WTC11 (cell line): Measurements from ENCODE around the gene RAPGEF6. TPM values are rescaled to one million over a fixed set of nuclear protein-coding genes. Genes with fewer than 3 reads are reported as not detected.

Experiments used
- ATAC-seq: fragments of 200-7000 bp; cut with Tn5 transposase; 2 replicates; pipeline ENCODE4 v1.10.0; 2021; ENCODE audit warnings: mild to moderate bottlenecking, moderate library complexity
- CTCF ChIA-PET: fragments of 300-600 bp; sonication (Branson Sonifier 250); formaldehyde crosslinking; loops from one replicate; lab custom pipeline; 2021; ENCODE audit warnings: antibody characterized with exemption; lab: Charles Lee
- POLR2A ChIA-PET: fragments of 350-600 bp; sonication (Branson Sonifier 250); formaldehyde crosslinking; loops from one replicate; lab custom pipeline; 2021; ENCODE audit warnings: antibody characterized with exemption; lab: Charles Lee
- DNase-seq: peaks from one replicate; pipeline ENCODE4 v3.0.0; 2021; ENCODE audit warnings: low spot score
- H3K27ac Mint-ChIP-seq: 2 replicates; pipeline ENCODE4 v1.8.0; 2021; ENCODE audit warnings: mixed read lengths
- H3K27me3 Mint-ChIP-seq: 2 replicates; pipeline ENCODE4 v1.8.0; 2021; ENCODE audit warnings: low read depth, mild to moderate bottlenecking, moderate library complexity, mixed read lengths
- H3K36me3 Mint-ChIP-seq: 2 replicates; pipeline ENCODE4 v1.8.0; 2021; ENCODE audit warnings: mixed read lengths
- H3K4me1 Mint-ChIP-seq: 2 replicates; pipeline ENCODE4 v1.8.0; 2022; ENCODE audit warnings: mixed read lengths
- H3K4me3 Mint-ChIP-seq: 2 replicates; pipeline ENCODE4 v1.8.0; 2021; ENCODE audit warnings: mild to moderate bottlenecking, moderate library complexity, mixed read lengths
- H3K9me3 Mint-ChIP-seq: 2 replicates; pipeline ENCODE4 v1.8.0; 2021; ENCODE audit warnings: mixed read lengths
- ESRRA ChIP-seq: sonication (generic); formaldehyde crosslinking; IDR thresholded peaks from 2 replicates; pipeline ENCODE4 v1.8.1; 2022; ENCODE audit warnings: mild to moderate bottlenecking, missing genetic modification reagents, borderline replicate concordance
- FOXP1 ChIP-seq: sonication (generic); formaldehyde crosslinking; IDR thresholded peaks from 2 replicates; pipeline ENCODE4 v1.8.0; 2022; ENCODE audit warnings: missing genetic modification reagents, mild to moderate bottlenecking, moderate library complexity, borderline replicate concordance
- HMGA2 ChIP-seq: fragments of 250-450 bp; sonication (Bioruptor Pico); IDR thresholded peaks from 2 replicates; pipeline ENCODE4 v1.4.0; 2021; ENCODE audit warnings: mild to moderate bottlenecking, moderate library complexity
- KAT7 ChIP-seq: sonication (generic); formaldehyde crosslinking; IDR thresholded peaks from 2 replicates; pipeline ENCODE4 v1.8.1; 2023; ENCODE audit warnings: missing genetic modification reagents, mild to moderate bottlenecking, borderline replicate concordance
- MYBL2 ChIP-seq: sonication (generic); formaldehyde crosslinking; IDR thresholded peaks from 2 replicates; pipeline ENCODE4 v1.8.1; 2023; ENCODE audit warnings: mild to moderate bottlenecking, moderate library complexity, missing genetic modification reagents
- NFATC4 ChIP-seq: fragments of 250-450 bp; sonication (Bioruptor Pico); IDR thresholded peaks from 2 replicates; pipeline ENCODE4 v1.9.0; 2021; ENCODE audit warnings: mild to moderate bottlenecking
- ZNF396 ChIP-seq: fragments of 250-450 bp; sonication (Bioruptor Pico); IDR thresholded peaks from 2 replicates; pipeline ENCODE4 v1.8.0; 2021; ENCODE audit warnings: mild to moderate bottlenecking, moderate library complexity, borderline replicate concordance
- ZNF671 ChIP-seq: fragments of 250-450 bp; sonication (Bioruptor Pico); IDR thresholded peaks from 2 replicates; pipeline ENCODE4 v1.8.0; 2021; ENCODE audit warnings: mild to moderate bottlenecking
- total RNA-seq: library from RNA; stranded (reverse); gene quantifications from 3 replicates; pipeline ENCODE4 v1.2.3, GENCODE V29; 2021
- TF ChIP-seq, protein P1 (sequence below): sonication (generic); formaldehyde crosslinking; IDR thresholded peaks from 2 replicates; pipeline ENCODE4 v1.8.1; 2023; ENCODE audit warnings: mild to moderate bottlenecking, missing genetic modification reagents
- TF ChIP-seq, protein P2 (sequence below): sonication (generic); formaldehyde crosslinking; IDR thresholded peaks from 2 replicates; pipeline ENCODE4 v1.8.1; 2023; ENCODE audit warnings: mild to moderate bottlenecking, missing genetic modification reagents, moderate library complexity
- TF ChIP-seq, protein P3 (sequence below): sonication (generic); formaldehyde crosslinking; IDR thresholded peaks from 2 replicates; pipeline ENCODE4 v1.8.0; 2022; ENCODE audit warnings: missing genetic modification reagents
- TF ChIP-seq, protein P4 (sequence below): fragments of 250-450 bp; sonication (Bioruptor Pico); IDR thresholded peaks from 2 replicates; pipeline ENCODE4 v1.8.0; 2021; ENCODE audit warnings: mild to moderate bottlenecking
- TF ChIP-seq, protein P5 (sequence below): fragments of 200-600 bp; IDR thresholded peaks from 2 replicates; pipeline ENCODE4 v1.8.0; 2022; ENCODE audit warnings: antibody characterized with exemption
- TF ChIP-seq, protein P6 (sequence below): sonication (generic); formaldehyde crosslinking; IDR thresholded peaks from 2 replicates; pipeline ENCODE4 v1.8.0; 2023; ENCODE audit warnings: missing genetic modification reagents
- TF ChIP-seq, protein P7 (sequence below): sonication (generic); formaldehyde crosslinking; IDR thresholded peaks from 2 replicates; pipeline ENCODE4 v1.8.0; 2022; ENCODE audit warnings: mild to moderate bottlenecking, missing genetic modification reagents

The RAPGEF6 gene
- total RNA-seq, 1 experiment from 2014 or later: 18.0 TPM

DNA sequence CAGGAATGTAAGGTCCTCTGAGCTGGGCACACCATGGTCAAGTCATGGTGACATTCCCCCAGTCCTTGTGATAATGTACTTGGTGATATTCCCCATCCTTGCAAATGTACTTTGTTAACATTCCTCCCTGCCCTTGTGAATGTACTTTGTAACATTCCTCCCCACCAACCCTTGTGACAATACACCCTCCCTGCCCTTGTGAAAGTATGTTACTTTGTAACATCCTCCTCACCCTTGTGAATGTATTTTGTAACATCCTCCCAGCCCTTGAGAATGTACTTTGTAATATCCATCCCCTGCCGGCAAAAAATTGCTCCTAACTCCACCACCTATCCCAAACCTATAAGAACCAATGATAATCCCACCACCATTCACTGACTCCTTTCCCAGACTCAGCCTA is 53.3 kb downstream of the RAPGEF6 start:
- peaks cover 15% of the 10 kb centered on the region for H3K4me1 Mint-ChIP-seq
- H3K9me3 Mint-ChIP-seq: peaks cover 45% of the 10 kb centered on the region
- H3K36me3 Mint-ChIP-seq: peaks cover 51% of the 10 kb centered on the region
- ATAC-seq (no peak), DNase-seq (no peak)
- H3K4me3 Mint-ChIP-seq: no peak overlapping the region
- no peaks in the 10 kb centered on the region for H3K27me3 Mint-ChIP-seq
- TF ChIP-seq, protein P1, sequence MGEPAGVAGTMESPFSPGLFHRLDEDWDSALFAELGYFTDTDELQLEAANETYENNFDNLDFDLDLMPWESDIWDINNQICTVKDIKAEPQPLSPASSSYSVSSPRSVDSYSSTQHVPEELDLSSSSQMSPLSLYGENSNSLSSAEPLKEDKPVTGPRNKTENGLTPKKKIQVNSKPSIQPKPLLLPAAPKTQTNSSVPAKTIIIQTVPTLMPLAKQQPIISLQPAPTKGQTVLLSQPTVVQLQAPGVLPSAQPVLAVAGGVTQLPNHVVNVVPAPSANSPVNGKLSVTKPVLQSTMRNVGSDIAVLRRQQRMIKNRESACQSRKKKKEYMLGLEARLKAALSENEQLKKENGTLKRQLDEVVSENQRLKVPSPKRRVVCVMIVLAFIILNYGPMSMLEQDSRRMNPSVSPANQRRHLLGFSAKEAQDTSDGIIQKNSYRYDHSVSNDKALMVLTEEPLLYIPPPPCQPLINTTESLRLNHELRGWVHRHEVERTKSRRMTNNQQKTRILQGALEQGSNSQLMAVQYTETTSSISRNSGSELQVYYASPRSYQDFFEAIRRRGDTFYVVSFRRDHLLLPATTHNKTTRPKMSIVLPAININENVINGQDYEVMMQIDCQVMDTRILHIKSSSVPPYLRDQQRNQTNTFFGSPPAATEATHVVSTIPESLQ (CRISPR knock-in tag): no peak
- no peak for TF ChIP-seq KAT7
- TF ChIP-seq, protein P2, sequence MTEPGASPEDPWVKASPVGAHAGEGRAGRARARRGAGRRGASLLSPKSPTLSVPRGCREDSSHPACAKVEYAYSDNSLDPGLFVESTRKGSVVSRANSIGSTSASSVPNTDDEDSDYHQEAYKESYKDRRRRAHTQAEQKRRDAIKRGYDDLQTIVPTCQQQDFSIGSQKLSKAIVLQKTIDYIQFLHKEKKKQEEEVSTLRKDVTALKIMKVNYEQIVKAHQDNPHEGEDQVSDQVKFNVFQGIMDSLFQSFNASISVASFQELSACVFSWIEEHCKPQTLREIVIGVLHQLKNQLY: no peak
- TF ChIP-seq ZNF396 (CRISPR knock-in tag): no peak
- TF ChIP-seq, protein P3, sequence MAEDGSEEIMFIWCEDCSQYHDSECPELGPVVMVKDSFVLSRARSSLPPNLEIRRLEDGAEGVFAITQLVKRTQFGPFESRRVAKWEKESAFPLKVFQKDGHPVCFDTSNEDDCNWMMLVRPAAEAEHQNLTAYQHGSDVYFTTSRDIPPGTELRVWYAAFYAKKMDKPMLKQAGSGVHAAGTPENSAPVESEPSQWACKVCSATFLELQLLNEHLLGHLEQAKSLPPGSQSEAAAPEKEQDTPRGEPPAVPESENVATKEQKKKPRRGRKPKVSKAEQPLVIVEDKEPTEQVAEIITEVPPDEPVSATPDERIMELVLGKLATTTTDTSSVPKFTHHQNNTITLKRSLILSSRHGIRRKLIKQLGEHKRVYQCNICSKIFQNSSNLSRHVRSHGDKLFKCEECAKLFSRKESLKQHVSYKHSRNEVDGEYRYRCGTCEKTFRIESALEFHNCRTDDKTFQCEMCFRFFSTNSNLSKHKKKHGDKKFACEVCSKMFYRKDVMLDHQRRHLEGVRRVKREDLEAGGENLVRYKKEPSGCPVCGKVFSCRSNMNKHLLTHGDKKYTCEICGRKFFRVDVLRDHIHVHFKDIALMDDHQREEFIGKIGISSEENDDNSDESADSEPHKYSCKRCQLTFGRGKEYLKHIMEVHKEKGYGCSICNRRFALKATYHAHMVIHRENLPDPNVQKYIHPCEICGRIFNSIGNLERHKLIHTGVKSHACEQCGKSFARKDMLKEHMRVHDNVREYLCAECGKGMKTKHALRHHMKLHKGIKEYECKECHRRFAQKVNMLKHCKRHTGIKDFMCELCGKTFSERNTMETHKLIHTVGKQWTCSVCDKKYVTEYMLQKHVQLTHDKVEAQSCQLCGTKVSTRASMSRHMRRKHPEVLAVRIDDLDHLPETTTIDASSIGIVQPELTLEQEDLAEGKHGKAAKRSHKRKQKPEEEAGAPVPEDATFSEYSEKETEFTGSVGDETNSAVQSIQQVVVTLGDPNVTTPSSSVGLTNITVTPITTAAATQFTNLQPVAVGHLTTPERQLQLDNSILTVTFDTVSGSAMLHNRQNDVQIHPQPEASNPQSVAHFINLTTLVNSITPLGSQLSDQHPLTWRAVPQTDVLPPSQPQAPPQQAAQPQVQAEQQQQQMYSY (CRISPR knock-in tag): no peak
- no peak for TF ChIP-seq ZNF671 (CRISPR knock-in tag)
- no peak for TF ChIP-seq NFATC4 (CRISPR knock-in tag)
- TF ChIP-seq, protein P4, sequence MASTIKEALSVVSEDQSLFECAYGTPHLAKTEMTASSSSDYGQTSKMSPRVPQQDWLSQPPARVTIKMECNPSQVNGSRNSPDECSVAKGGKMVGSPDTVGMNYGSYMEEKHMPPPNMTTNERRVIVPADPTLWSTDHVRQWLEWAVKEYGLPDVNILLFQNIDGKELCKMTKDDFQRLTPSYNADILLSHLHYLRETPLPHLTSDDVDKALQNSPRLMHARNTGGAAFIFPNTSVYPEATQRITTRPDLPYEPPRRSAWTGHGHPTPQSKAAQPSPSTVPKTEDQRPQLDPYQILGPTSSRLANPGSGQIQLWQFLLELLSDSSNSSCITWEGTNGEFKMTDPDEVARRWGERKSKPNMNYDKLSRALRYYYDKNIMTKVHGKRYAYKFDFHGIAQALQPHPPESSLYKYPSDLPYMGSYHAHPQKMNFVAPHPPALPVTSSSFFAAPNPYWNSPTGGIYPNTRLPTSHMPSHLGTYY (CRISPR knock-in tag): no peak
- TF ChIP-seq HMGA2 (CRISPR knock-in tag): no peak
- TF ChIP-seq, protein P5, sequence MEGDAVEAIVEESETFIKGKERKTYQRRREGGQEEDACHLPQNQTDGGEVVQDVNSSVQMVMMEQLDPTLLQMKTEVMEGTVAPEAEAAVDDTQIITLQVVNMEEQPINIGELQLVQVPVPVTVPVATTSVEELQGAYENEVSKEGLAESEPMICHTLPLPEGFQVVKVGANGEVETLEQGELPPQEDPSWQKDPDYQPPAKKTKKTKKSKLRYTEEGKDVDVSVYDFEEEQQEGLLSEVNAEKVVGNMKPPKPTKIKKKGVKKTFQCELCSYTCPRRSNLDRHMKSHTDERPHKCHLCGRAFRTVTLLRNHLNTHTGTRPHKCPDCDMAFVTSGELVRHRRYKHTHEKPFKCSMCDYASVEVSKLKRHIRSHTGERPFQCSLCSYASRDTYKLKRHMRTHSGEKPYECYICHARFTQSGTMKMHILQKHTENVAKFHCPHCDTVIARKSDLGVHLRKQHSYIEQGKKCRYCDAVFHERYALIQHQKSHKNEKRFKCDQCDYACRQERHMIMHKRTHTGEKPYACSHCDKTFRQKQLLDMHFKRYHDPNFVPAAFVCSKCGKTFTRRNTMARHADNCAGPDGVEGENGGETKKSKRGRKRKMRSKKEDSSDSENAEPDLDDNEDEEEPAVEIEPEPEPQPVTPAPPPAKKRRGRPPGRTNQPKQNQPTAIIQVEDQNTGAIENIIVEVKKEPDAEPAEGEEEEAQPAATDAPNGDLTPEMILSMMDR: no peak
- ChIA-PET POLR2A (no interaction called here), CTCF (no interaction called here)
- H3K27ac Mint-ChIP-seq: no peak overlapping the region

DNA sequence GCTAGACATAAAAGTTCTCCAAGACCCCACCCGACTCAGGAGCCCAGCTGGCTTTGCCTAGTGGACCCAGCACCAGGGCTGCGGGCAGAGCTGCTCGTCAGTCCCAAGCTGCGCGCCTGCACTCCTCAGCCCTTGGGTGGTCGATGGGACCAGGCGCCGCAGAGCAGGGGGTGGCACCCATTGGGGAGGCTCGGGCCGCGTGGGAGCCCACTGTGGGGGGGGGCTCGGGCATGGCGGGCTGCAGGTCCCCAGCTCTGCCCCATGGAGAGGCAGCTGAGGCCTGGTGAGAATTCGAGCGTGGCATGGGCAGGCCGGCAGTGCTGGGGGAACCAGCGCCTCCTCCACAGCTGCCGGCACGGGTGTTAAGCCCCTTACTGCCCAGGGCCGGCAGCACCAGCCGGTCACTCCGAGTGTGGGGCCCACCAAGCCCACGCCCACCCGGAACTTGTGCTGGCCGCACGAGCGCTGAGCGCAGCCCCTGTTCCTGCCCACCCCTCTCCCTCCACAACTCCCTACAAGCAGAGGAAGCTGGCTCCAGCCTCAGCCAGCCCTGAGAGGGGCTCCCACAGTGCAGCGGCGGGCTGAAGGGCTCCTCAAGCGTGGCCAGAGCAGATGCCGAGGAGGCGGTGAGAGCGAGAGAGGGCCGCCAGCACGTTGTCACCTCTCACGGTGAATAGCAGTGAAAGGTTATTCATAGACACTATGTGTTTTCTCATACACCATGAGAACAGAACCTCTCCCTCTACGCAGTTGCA is 54.9 kb downstream of the RAPGEF6 start:
- Mint-ChIP-seq H3K9me3 (peaks cover 45% of the 10 kb centered on the region), H3K4me3 (no peak overlapping the region), H3K36me3 (peaks cover 48% of the 10 kb centered on the region), H3K27ac (no peak overlapping the region), H3K4me1 (peaks cover 10% of the 10 kb centered on the region), H3K27me3 (no peaks in the 10 kb centered on the region)
- ChIA-PET POLR2A (no interaction called here), CTCF (interaction anchor here (1.0 kb wide), 1 partner anchor 16 kb away, joined by 3 read pairs; no protein-coding TSS in a partner anchor)
- TF ChIP-seq, protein P6, sequence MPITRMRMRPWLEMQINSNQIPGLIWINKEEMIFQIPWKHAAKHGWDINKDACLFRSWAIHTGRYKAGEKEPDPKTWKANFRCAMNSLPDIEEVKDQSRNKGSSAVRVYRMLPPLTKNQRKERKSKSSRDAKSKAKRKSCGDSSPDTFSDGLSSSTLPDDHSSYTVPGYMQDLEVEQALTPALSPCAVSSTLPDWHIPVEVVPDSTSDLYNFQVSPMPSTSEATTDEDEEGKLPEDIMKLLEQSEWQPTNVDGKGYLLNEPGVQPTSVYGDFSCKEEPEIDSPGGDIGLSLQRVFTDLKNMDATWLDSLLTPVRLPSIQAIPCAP (CRISPR knock-in tag): no peak
- TF ChIP-seq ESRRA (CRISPR knock-in tag) (no peak), FOXP1 (CRISPR knock-in tag) (no peak), MYBL2 (CRISPR knock-in tag) (no peak)
- TF ChIP-seq, protein P7, sequence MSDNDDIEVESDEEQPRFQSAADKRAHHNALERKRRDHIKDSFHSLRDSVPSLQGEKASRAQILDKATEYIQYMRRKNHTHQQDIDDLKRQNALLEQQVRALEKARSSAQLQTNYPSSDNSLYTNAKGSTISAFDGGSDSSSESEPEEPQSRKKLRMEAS: no peak
- ATAC-seq (no peak), DNase-seq (no peak)
